HepG2 (cell line): ENCODE data around the gene TNKS1BP1. TPM values are rescaled to one million over a fixed set of nuclear protein-coding genes. Genes with fewer than 3 reads are reported as not detected.

Experiments used
- ATAC-seq: fragments of 200-7000 bp; cut with Tn5 transposase; 3 replicates; pipeline ENCODE4 v1.9.1; 2020; ENCODE audit warnings: mild to moderate bottlenecking, moderate library complexity
- BruUV-seq: library from RNA; stranded (reverse); fragments of 400-500 nt; replicated peaks from 2 replicates; lab custom pipeline; 2021; lab: Mats Ljungman, UMichigan
- CTCF ChIA-PET: fragments of 300-600 bp; formaldehyde crosslinking; extraction: SDS; loops from one replicate; lab custom pipeline; 2021; ENCODE audit warnings: low total read pairs, inconsistent platforms, low intra/inter-chr PET ratio; lab: Yijun Ruan, JAX
- POLR2A ChIA-PET: fragments of 350-600 bp; sonication (Branson Sonifier 250); formaldehyde crosslinking; loops from one replicate; lab custom pipeline; 2020; ENCODE audit warnings: antibody characterized with exemption, inconsistent platforms; lab: Yijun Ruan, JAX
- DNase-seq: peaks from one replicate; pipeline ENCODE4 v3.0.0-alpha.2; 2015; ENCODE audit warnings: low spot score
- FAIRE-seq: peaks from 3 replicates; lab custom pipeline; 2011; peaks lifted over from hg19 to GRCh38; lab: Jason Lieb, UNC
- H2AFZ ChIP-seq: one replicate; pipeline ENCODE4 v1.6.1; 2011; ENCODE audit warnings: low read length, inconsistent platforms
- H3K27ac ChIP-seq: fragments of 300-600 bp; 3 replicates; pipeline ENCODE4 v1.8.0; 2011; ENCODE audit warnings: mixed run types, mild to moderate bottlenecking, mixed read lengths, low read length, inconsistent platforms; ENCODE audit not compliant: insufficient read depth; ENCODE audit errors: extremely low read length
- H3K27me3 ChIP-seq, 2 experiments: fragments of 200-600 bp in 1 of 2; 2 replicates in 1 of 2; 3 replicates in 1 of 2; pipeline versions ENCODE4 v1.6.0 to v1.8.0; 2011; ENCODE audit warnings: low read length in 2 of 2, mild to moderate bottlenecking in 2 of 2, moderate library complexity in 2 of 2, inconsistent platforms in 1 of 2; ENCODE audit not compliant: insufficient read depth in 2 of 2, control insufficient read depth in 1 of 2
- H3K36me3 ChIP-seq, 2 experiments: fragments of 200-600 bp in 1 of 2; replicated peaks in 1 of 2; 2 replicates in 1 of 2; 3 replicates in 1 of 2; pipeline versions ENCODE4 v1.5.1 to v1.8.0; 2011; ENCODE audit warnings: low read length in 2 of 2, inconsistent platforms in 1 of 2; ENCODE audit not compliant: insufficient read depth in 2 of 2, control insufficient read depth in 1 of 2
- H3K4me1 ChIP-seq: 2 replicates; pipeline ENCODE4 v1.5.1; 2012; ENCODE audit warnings: low read length, inconsistent platforms; ENCODE audit not compliant: insufficient read depth
- H3K4me2 ChIP-seq: 2 replicates; pipeline ENCODE4 v1.6.0; 2011; ENCODE audit warnings: low read depth, low read length, inconsistent platforms
- H3K4me3 ChIP-seq, 3 experiments: fragments of 200-600 bp in 1 of 3; sonication (generic), shearing (Covaris generic) in 1 of 3; replicated peaks in 1 of 3; 2 replicates each; pipeline ENCODE4 v1.5.1; 2011 to 2016; ENCODE audit warnings: low read length in 3 of 3, inconsistent platforms in 2 of 3, low read depth in 2 of 3, mild to moderate bottlenecking in 2 of 3, control low read depth in 1 of 3, mixed read lengths in 1 of 3; ENCODE audit not compliant: insufficient read depth in 1 of 3
- H3K79me2 ChIP-seq: one replicate; pipeline ENCODE4 v1.6.1; 2011; ENCODE audit warnings: low read length, inconsistent platforms; ENCODE audit not compliant: insufficient read depth
- H3K9ac ChIP-seq: 2 replicates; pipeline ENCODE4 v1.6.0; 2011; ENCODE audit warnings: mild to moderate bottlenecking, low read depth, low read length, inconsistent platforms; ENCODE audit not compliant: insufficient read depth
- H3K9me3 ChIP-seq: 2 replicates; pipeline ENCODE4 v1.5.1; 2012; ENCODE audit warnings: mild to moderate bottlenecking, low read length
- H4K20me1 ChIP-seq: 2 replicates; pipeline ENCODE4 v1.6.0; 2011; ENCODE audit warnings: inconsistent platforms, mild to moderate bottlenecking, low read length, moderate library complexity; ENCODE audit not compliant: insufficient read depth
- ADNP ChIP-seq: sonication (generic); formaldehyde crosslinking; IDR thresholded peaks from 2 replicates; pipeline ENCODE4 v1.4.0; 2020; ENCODE audit warnings: missing genetic modification reagents
- GFI1 ChIP-seq: sonication (generic); formaldehyde crosslinking; IDR thresholded peaks from 2 replicates; pipeline ENCODE4 v1.5.0; 2020; ENCODE audit warnings: missing genetic modification reagents, mild to moderate bottlenecking, borderline replicate concordance
- LCORL ChIP-seq, 2 experiments: fragments of 450-650 bp in 1 of 2; sonication (generic) in 1 of 2; formaldehyde crosslinking in 1 of 2; IDR thresholded peaks; 2 replicates each; pipeline versions ENCODE4 v1.5.0 to v1.6.1; 2017 to 2020; ENCODE audit warnings: antibody characterized with exemption in 1 of 2, missing genetic modification reagents in 1 of 2
- SALL2 ChIP-seq: sonication (generic); formaldehyde crosslinking; IDR thresholded peaks from 2 replicates; pipeline ENCODE4 v1.8.1; 2023; ENCODE audit warnings: mild to moderate bottlenecking, missing genetic modification reagents, inconsistent platforms
- SCMH1 ChIP-seq: sonication (generic); formaldehyde crosslinking; IDR thresholded peaks from 2 replicates; pipeline ENCODE4 v1.9.0; 2021; ENCODE audit warnings: missing genetic modification reagents, mild to moderate bottlenecking, borderline replicate concordance
- SOX6 ChIP-seq, 2 experiments: fragments of 450-650 bp in 1 of 2; sonication (generic) in 1 of 2; formaldehyde crosslinking in 1 of 2; IDR thresholded peaks; 2 replicates each; pipeline versions ENCODE4 v1.4.0 to v1.6.1; 2017 to 2020; ENCODE audit warnings: antibody characterized with exemption in 1 of 2, mild to moderate bottlenecking in 1 of 2, missing genetic modification reagents in 1 of 2
- TARDBP ChIP-seq: sonication (generic); formaldehyde crosslinking; IDR thresholded peaks from 2 replicates; pipeline ENCODE4 v1.8.0; 2022; ENCODE audit warnings: mild to moderate bottlenecking, missing genetic modification reagents
- TERF1 ChIP-seq: sonication (generic); formaldehyde crosslinking; IDR thresholded peaks from 2 replicates; pipeline ENCODE4 v1.8.0; 2022; ENCODE audit warnings: mild to moderate bottlenecking, missing genetic modification reagents, moderate library complexity
- TOE1 ChIP-seq: sonication (generic); formaldehyde crosslinking; IDR thresholded peaks from 2 replicates; pipeline ENCODE4 v1.4.0; 2020; ENCODE audit warnings: mild to moderate bottlenecking, missing genetic modification reagents
- ZNF143 ChIP-seq: sonication (generic); formaldehyde crosslinking; IDR thresholded peaks from 2 replicates; pipeline ENCODE4 v1.4.0; 2020; ENCODE audit warnings: missing genetic modification reagents
- ZNF282 ChIP-seq: fragments of 450-650 bp; IDR thresholded peaks from 2 replicates; pipeline ENCODE4 v1.6.1; 2018; ENCODE audit not compliant: partially characterized antibody
- ZNF331 ChIP-seq: sonication (generic); formaldehyde crosslinking; IDR thresholded peaks from 2 replicates; pipeline ENCODE4 v1.4.0; 2020; ENCODE audit warnings: missing genetic modification reagents
- ZNF33B ChIP-seq: sonication (generic); formaldehyde crosslinking; IDR thresholded peaks from 2 replicates; pipeline ENCODE4 v1.5.1; 2020; ENCODE audit warnings: mild to moderate bottlenecking, missing genetic modification reagents
- ZNF547 ChIP-seq: sonication (generic); formaldehyde crosslinking; IDR thresholded peaks from 2 replicates; pipeline ENCODE4 v1.5.1; 2020; ENCODE audit warnings: mild to moderate bottlenecking, missing genetic modification reagents
- ZNF646 ChIP-seq: sonication (generic); formaldehyde crosslinking; IDR thresholded peaks from 2 replicates; pipeline ENCODE4 v1.9.0; 2021; ENCODE audit warnings: mild to moderate bottlenecking, missing genetic modification reagents
- ZNF749 ChIP-seq: sonication (generic); formaldehyde crosslinking; IDR thresholded peaks from 2 replicates; pipeline ENCODE4 v1.8.0; 2022; ENCODE audit warnings: mild to moderate bottlenecking, missing genetic modification reagents, moderate library complexity, borderline replicate concordance
- ZNF879 ChIP-seq: sonication (generic); formaldehyde crosslinking; IDR thresholded peaks from 2 replicates; pipeline ENCODE4 v1.8.1; 2023; ENCODE audit warnings: missing genetic modification reagents
- WGBS: methylation state at CpG from one replicate; pipeline ENCODE4 v1.1.6; 2017; ENCODE audit warnings: low lambda C conversion rate; 5-methylcytosine and 5-hydroxymethylcytosine counted together
- in situ Hi-C: cut with HindIII; loops from 2 replicates; pipeline ENCODE4 v1.10.0; 2017; ENCODE audit warnings: low pct_unique_long_range_greater_than_20kb; ENCODE audit not compliant: extremely low pct_ligation_motif_present
- intact Hi-C: fragments of 100-400 bp; cut with micrococcal nuclease; formaldehyde crosslinking; loops from one replicate; pipeline ENCODE4 v1.10.0; 2022; ENCODE audit not compliant: unreplicated experiment
- polyA plus RNA-seq, 8 experiments: library from polyadenylated mRNA; depleted of rRNA in 3 of 8; stranded (reverse) in 7 of 8; unstranded in 1 of 8; fragments of >200 nt; fragmentation: Illumina TruSeq in 4 of 8; extraction: Trizol in 4 of 8; gene quantifications; 2 replicates each; pipeline versions ENCODE4 v1.2.1 to v1.2.3, GENCODE V29; 2011 to 2016; ENCODE audit warnings: low read depth in 4 of 8, missing spikeins in 1 of 8, mixed read lengths in 1 of 8; ENCODE audit not compliant: insufficient read depth in 1 of 8
- total RNA-seq, 5 experiments: library from RNA; depleted of rRNA; stranded (reverse); fragments of >200 nt; fragmentation: Illumina TruSeq; extraction: Trizol; gene quantifications; 2 replicates each; pipeline ENCODE4 v1.2.3, GENCODE V29; 2016; ENCODE audit warnings: low read depth in 1 of 5

TNKS1BP1 gene
- total and polyA plus RNA-seq, 2 of the 13 experiments (the other 11 are each of a cell fraction or from before 2014, with no cell fraction given), result 13.7 to 15.0 TPM

- intact Hi-C loops, result no loop called here
- Histone ChIP-seq H3K9ac (no peak overlapping the region), H3K4me2 (no peak overlapping the region), H2AFZ (no peak overlapping the region), H3K79me2 (no peaks in the 10 kb centered on the region), H3K4me1 (no peaks in the 10 kb centered on the region), H3K36me3 (no peaks in the 10 kb centered on the region), H3K9me3 (no peaks in the 10 kb centered on the region), H3K27me3 (peaks cover 3 to 23% of the 10 kb centered on the region in 2 experiments), H3K27ac (no peak overlapping the region), H3K4me3 (no peak overlapping the region), H4K20me1 (no peaks in the 10 kb centered on the region)
- CTCF ChIA-PET, result no interaction called here
- POLR2A ChIA-PET, result no interaction called here
- in situ Hi-C loops, result no loop called here
- FAIRE-seq (no peak), DNase-seq (no peak), ATAC-seq (no peak)
- WGBS, result 80% methylated on average over 1 of the region's 19 CpGs
- no TSS peak for BruUV-seq
- no peak for TF ChIP-seq GFI1 (CRISPR knock-in tag)
- TF ChIP-seq TERF1, result no peak
- TF ChIP-seq ADNP, result no peak
- no peak for TF ChIP-seq ZNF282
- TF ChIP-seq ZNF547 (CRISPR knock-in tag), result no peak
- TF ChIP-seq TOE1 (CRISPR knock-in tag), result no peak
- no peak for TF ChIP-seq SCMH1 (CRISPR knock-in tag)
- no peak for TF ChIP-seq ZNF749
- no peak for TF ChIP-seq TARDBP (CRISPR knock-in tag)
- TF ChIP-seq ZNF331 (CRISPR knock-in tag), result no peak
- no peak for TF ChIP-seq ZNF143 (CRISPR knock-in tag)
- no peak for TF ChIP-seq ZNF646
- no peak for TF ChIP-seq SALL2 (CRISPR knock-in tag)
- no peak for TF ChIP-seq ZNF33B (CRISPR knock-in tag)
- no peak for TF ChIP-seq SOX6 (IDR thresholded peaks at IDR 0.05)
- no peak for TF ChIP-seq SOX6 (CRISPR knock-in tag; IDR thresholded peaks at IDR 0.05)
- no peak for TF ChIP-seq ZNF879 (CRISPR knock-in tag)
- TF ChIP-seq LCORL (IDR thresholded peaks at IDR 0.05), result no peak
- no peak for TF ChIP-seq LCORL (CRISPR knock-in tag; IDR thresholded peaks at IDR 0.05)
Observed at GRCh38 chr11:57368106-57368844, 43.5 kb upstream of the TNKS1BP1 start.
